Measurements from ENCODE around the gene TMEM131L.
A peak's percentile ranks its signal among the peaks of the same experiment; 100 is the strongest.

TMEM131L gene

GRCh38 chr4:153570228-153570973 is 104.2 kb downstream of the TMEM131L start:
- Histone ChIP-seq H3K27ac (peak overlapping the region; percentile 26), H3K4me3 (ENCODE audit: low read depth in 1 of 2, low read length in 1 of 2) (no peak overlapping the region), H3K9me3 (no peaks in the 10 kb centered on the region), H3K27me3 (no peaks in the 10 kb centered on the region), H3K4me1 (ENCODE audit: control insufficient read depth in 1 of 2, insufficient read depth in 1 of 2, low read depth in 1 of 2, low read length in 1 of 2) (peaks cover 0 to 4% of the 10 kb centered on the region in 2 experiments), H3K36me3 (peaks cover 46% of the 10 kb centered on the region)
- TF ChIP-seq, protein P1, sequence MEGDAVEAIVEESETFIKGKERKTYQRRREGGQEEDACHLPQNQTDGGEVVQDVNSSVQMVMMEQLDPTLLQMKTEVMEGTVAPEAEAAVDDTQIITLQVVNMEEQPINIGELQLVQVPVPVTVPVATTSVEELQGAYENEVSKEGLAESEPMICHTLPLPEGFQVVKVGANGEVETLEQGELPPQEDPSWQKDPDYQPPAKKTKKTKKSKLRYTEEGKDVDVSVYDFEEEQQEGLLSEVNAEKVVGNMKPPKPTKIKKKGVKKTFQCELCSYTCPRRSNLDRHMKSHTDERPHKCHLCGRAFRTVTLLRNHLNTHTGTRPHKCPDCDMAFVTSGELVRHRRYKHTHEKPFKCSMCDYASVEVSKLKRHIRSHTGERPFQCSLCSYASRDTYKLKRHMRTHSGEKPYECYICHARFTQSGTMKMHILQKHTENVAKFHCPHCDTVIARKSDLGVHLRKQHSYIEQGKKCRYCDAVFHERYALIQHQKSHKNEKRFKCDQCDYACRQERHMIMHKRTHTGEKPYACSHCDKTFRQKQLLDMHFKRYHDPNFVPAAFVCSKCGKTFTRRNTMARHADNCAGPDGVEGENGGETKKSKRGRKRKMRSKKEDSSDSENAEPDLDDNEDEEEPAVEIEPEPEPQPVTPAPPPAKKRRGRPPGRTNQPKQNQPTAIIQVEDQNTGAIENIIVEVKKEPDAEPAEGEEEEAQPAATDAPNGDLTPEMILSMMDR (IDR thresholded peaks at IDR 0.05): no peak

DNA sequence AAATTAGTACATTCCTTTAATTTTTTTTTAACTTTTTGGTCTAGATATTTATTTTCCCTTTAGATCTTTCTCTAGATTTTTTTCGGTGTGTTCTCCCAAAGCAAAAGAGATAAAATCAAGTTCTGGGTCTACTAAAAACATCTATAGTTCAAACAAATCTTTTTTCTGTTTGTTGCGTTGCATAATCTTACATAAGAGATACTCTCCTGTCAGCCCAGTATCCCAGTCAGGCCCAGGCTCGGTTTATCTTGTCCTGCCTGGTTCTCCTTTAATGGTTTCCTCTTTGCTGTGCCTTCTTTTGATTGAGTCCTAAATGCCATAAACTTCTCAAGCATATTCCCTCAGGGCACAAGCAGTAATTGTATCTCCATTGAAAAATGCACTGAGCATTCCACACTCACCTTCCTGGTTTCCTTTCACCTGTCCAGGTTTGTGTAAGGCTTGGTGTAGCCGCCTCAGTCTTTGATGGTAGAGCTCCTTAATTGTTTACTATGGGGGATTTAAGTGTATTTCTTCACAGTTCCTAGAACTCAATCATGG is 104.9 kb downstream of the TMEM131L start:
- H3K27me3 ChIP-seq: no peaks in the 10 kb centered on the region
- peak overlapping the region; percentile 26 for H3K27ac ChIP-seq
- peaks cover 0 to 4% of the 10 kb centered on the region in 2 experiments for H3K4me1 ChIP-seq (ENCODE audit: control insufficient read depth in 1 of 2, insufficient read depth in 1 of 2, low read depth in 1 of 2, low read length in 1 of 2)
- TF ChIP-seq, protein P1 (IDR thresholded peaks at IDR 0.05): no peak
- peaks cover 45% of the 10 kb centered on the region for H3K36me3 ChIP-seq
- H3K4me3 ChIP-seq (ENCODE audit: low read depth in 1 of 2, low read length in 1 of 2): no peak overlapping the region
- no peaks in the 10 kb centered on the region for H3K9me3 ChIP-seq

DNA sequence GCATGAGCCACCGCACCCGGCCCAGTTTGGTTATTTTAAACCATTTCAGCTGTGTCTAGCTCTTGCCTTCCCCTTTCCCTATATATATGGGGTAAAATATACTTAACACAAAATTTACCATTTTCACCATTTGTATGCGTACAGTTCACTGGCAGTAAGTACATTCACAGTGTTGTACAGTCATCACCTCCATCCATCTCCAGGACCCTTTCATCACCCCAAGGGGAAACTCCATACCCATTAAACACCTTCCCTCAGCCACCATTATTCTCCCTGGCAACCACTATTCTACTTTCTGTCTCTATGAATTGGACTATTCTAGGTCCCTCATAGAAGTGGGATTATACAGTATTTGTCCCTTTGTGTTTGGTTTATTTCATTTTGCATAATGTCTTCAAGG is 106.4 kb downstream of the TMEM131L start:
- Histone ChIP-seq H3K36me3 (peaks cover 30% of the 10 kb centered on the region), H3K4me3 (ENCODE audit: low read depth in 1 of 2, low read length in 1 of 2) (no peak overlapping the region), H3K4me1 (ENCODE audit: control insufficient read depth in 1 of 2, insufficient read depth in 1 of 2, low read depth in 1 of 2, low read length in 1 of 2) (peaks cover 4 to 5% of the 10 kb centered on the region in 2 experiments), H3K27me3 (no peaks in the 10 kb centered on the region), H3K9me3 (no peaks in the 10 kb centered on the region), H3K27ac (no peak overlapping the region)
- TF ChIP-seq, protein P1 (IDR thresholded peaks at IDR 0.05): no peak

DNA sequence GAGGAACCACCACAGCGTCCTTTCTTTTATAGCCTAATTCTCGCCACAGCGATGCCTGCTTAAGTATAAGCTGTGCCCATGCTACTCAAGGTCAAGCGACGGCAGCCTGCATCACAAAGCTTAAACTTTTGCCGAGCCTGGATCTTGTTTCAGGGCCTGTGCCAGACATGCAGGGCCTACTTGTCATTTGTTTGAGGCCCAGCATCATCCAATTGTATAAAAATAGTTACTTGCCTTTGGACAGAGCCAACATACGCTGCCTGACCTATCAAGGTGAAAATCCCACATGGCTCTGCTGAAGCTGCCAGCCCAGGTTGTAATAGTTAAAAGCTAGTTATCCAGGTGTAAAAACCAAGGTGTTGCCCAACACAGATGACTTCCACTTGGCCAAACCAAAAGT is 107.1 kb downstream of the TMEM131L start:
- peaks cover 28% of the 10 kb centered on the region for H3K36me3 ChIP-seq
- TF ChIP-seq, protein P1 (IDR thresholded peaks at IDR 0.05): no peak
- peak overlapping the region; percentile 32 for H3K27ac ChIP-seq
- H3K9me3 ChIP-seq: no peaks in the 10 kb centered on the region
- no peaks in the 10 kb centered on the region for H3K27me3 ChIP-seq
- H3K4me1 ChIP-seq (ENCODE audit: control insufficient read depth in 1 of 2, insufficient read depth in 1 of 2, low read depth in 1 of 2, low read length in 1 of 2): peaks cover 4 to 5% of the 10 kb centered on the region in 2 experiments
- no peak overlapping the region for H3K4me3 ChIP-seq (ENCODE audit: low read depth in 1 of 2, low read length in 1 of 2)

DNA sequence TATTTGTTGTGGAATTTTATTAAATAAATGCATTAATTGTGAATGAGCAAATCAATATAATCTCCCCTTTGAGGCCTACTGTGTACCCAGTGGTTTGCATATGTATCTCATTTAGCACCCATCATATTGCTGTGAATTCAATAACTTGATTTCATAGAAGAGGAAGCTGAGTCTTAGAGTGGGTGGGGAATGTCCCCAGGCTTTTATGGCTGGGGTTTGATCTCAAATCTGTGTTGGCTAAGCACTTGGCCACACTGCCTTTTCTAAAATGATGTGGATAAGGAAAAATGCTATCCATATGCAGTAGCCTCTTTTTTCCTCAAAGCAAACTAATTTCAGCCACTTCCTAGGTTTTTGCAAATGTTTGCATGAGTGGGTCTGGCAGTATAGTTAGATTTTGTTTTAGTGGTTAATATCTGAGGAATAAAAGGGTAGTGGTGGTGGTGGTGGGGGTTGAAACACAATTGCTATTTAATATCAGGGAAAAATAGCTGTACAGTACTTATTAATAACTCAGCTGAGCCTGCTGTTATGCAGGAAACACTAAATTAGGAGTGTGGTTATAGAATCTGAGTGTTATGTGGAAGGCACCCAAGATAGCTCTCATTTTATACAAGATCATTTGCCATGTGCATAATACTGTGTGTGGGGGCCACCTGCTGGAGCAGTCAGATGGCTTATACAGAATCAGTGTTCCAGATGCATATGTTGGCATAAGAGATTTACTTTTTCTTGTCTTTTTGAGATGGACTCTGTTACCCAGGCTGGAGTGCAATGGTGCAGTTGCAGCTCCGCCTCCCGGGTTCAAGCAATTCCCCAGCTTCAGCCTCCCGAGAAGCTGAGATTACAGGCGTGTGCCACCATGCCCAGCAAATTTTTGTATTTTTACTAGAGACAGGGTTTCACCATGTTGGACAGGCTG is 108.0 kb downstream of the TMEM131L start:
- Histone ChIP-seq H3K9me3 (no peaks in the 10 kb centered on the region), H3K36me3 (peaks cover 22% of the 10 kb centered on the region), H3K27me3 (no peaks in the 10 kb centered on the region), H3K4me1 (ENCODE audit: control insufficient read depth in 1 of 2, insufficient read depth in 1 of 2, low read depth in 1 of 2, low read length in 1 of 2) (peaks cover 4 to 5% of the 10 kb centered on the region in 2 experiments), H3K4me3 (ENCODE audit: low read depth in 1 of 2, low read length in 1 of 2) (no peak overlapping the region), H3K27ac (peak overlapping the region; percentile 35)
- TF ChIP-seq, protein P1 (IDR thresholded peaks at IDR 0.05): no peak
